HL-60 (cell line): ENCODE data around the gene TRIM50.
"Not testable (repeated sequence)": the region's sequence is repeated elsewhere in the genome, so short reads cannot be mapped to it uniquely, and the experiment has no call there.

Experiments used
- DNase-seq, 2 experiments: peaks; one replicate each; pipeline ENCODE4 v3.0.0-alpha.2; 2010 to 2020; ENCODE audit warnings: low read depth in 1 of 2, low spot score in 1 of 2
- H3K27ac ChIP-seq: fragments of 250-450 bp; sonication (Bioruptor Pico); replicated peaks from 2 replicates; pipeline ENCODE4 v1.5.1; 2020; ENCODE audit warnings: mild to moderate bottlenecking, moderate library complexity
- H3K27me3 ChIP-seq: fragments of 250-450 bp; sonication (Bioruptor Pico); 2 replicates; pipeline ENCODE4 v1.5.1; 2021; ENCODE audit warnings: mild to moderate bottlenecking, moderate library complexity; ENCODE audit not compliant: insufficient read depth, poor library complexity, severe bottlenecking
- H3K4me3 ChIP-seq: replicated peaks from 2 replicates; pipeline ENCODE4 v1.5.1; 2011; ENCODE audit warnings: mild to moderate bottlenecking, control low read depth, low read length; ENCODE audit not compliant: insufficient read depth
- CTCF ChIP-seq: IDR thresholded peaks from one replicate; pipeline ENCODE4 v1.5.1; 2011; ENCODE audit warnings: low read length, control low read depth, inconsistent platforms; ENCODE audit not compliant: insufficient read depth
- GABPA ChIP-seq: IDR thresholded peaks from 2 replicates; pipeline ENCODE4 v1.6.1; 2012; ENCODE audit warnings: low read depth
- POLR2AphosphoS5 ChIP-seq: IDR thresholded peaks from 2 replicates; pipeline ENCODE4 v1.6.1; 2012; ENCODE audit warnings: low read depth
- REST ChIP-seq: IDR thresholded peaks from 2 replicates; pipeline ENCODE4 v1.6.1; 2012; ENCODE audit warnings: low read depth; ENCODE audit not compliant: insufficient replicate concordance
- SPI1 ChIP-seq: IDR thresholded peaks from 2 replicates; pipeline ENCODE4 v1.6.1; 2012; ENCODE audit warnings: low read depth, mild to moderate bottlenecking, borderline replicate concordance

TRIM50 gene

GRCh38 chr7:73304612-73305387 is 23.1 kb downstream of the TRIM50 start:
- H3K27ac ChIP-seq: peak overlapping the region; percentile 96
- H3K4me3 ChIP-seq: peak overlapping the region; percentile 3
- peak; percentile 56 for TF ChIP-seq POLR2AphosphoS5
- peak; percentile 24 for TF ChIP-seq CTCF
- peak; percentile 30; the same call in 1 of the 2 replicates for TF ChIP-seq SPI1
- not testable (repeated sequence) for H3K27me3 ChIP-seq
- DNase-seq: peak; percentile 69 to 95

GRCh38 chr7:73304071-73304470 is 23.8 kb downstream of the TRIM50 start:
- H3K27me3 ChIP-seq: no peaks in the 10 kb centered on the region
- DNase-seq: no peak
- H3K4me3 ChIP-seq: peak overlapping the region; percentile 3
- TF ChIP-seq CTCF (no peak), REST (no peak), SPI1 (no peak), POLR2AphosphoS5 (no peak), GABPA (no peak)
- peak overlapping the region; percentile 96 for H3K27ac ChIP-seq

- no peak for DNase-seq
Observed at GRCh38 chr7:73303546-73303945, 24.3 kb downstream of the TRIM50 start.

GRCh38 chr7:73302846-73303245 is 25.0 kb downstream of the TRIM50 start:
- H3K4me3 ChIP-seq, DNase-seq, H3K27me3 ChIP-seq: not testable (repeated sequence)
- peak overlapping the region; percentile 96; the same call in 1 of the 2 replicates for H3K27ac ChIP-seq

More at GRCh38 chr7:73303546-73303945, 24.3 kb downstream of the TRIM50 start:
- Histone ChIP-seq H3K4me3 (no peak overlapping the region), H3K27ac (peak overlapping the region; percentile 96), H3K27me3 (no peaks in the 10 kb centered on the region)
- TF ChIP-seq SPI1: no peak
- no peak for TF ChIP-seq POLR2AphosphoS5

GRCh38 chr7:73301108-73301507 is 26.8 kb downstream of the TRIM50 start:
- H3K27ac ChIP-seq, H3K4me3 ChIP-seq, DNase-seq: not testable (repeated sequence)

GRCh38 chr7:73299812-73300211 is 28.1 kb downstream of the TRIM50 start:
- not testable (repeated sequence) for H3K27me3 ChIP-seq, H3K27ac ChIP-seq, DNase-seq, H3K4me3 ChIP-seq

More at GRCh38 chr7:73301108-73301507, 26.8 kb downstream of the TRIM50 start:
- H3K27me3 ChIP-seq: not testable (repeated sequence)

GRCh38 chr7:73297706-73298105 is 30.2 kb downstream of the TRIM50 start:
- H3K4me3 ChIP-seq, DNase-seq, H3K27ac ChIP-seq, H3K27me3 ChIP-seq: not testable (repeated sequence)

GRCh38 chr7:73297235-73297634 is 30.6 kb downstream of the TRIM50 start:
- H3K27ac ChIP-seq, H3K4me3 ChIP-seq, DNase-seq, H3K27me3 ChIP-seq: not testable (repeated sequence)

GRCh38 chr7:73277210-73277609 is 50.7 kb downstream of the TRIM50 start:
- H3K27me3 ChIP-seq, H3K4me3 ChIP-seq, H3K27ac ChIP-seq, DNase-seq: not testable (repeated sequence)

GRCh38 chr7:73267813-73268212 is 60.1 kb downstream of the TRIM50 start:
- H3K27ac ChIP-seq, DNase-seq, H3K27me3 ChIP-seq, H3K4me3 ChIP-seq: not testable (repeated sequence)
